NCI-H1930 (cell line): ENCODE measurements around the gene SLC39A6.
"Not testable (repeated sequence)": the region's sequence is repeated elsewhere in the genome, so short reads cannot be mapped to it uniquely, and the experiment has no call there.

Experiments
- DNase-seq, 2 experiments: peaks; one replicate each; lab custom pipeline; 2025; lab: John Stamatoyannopoulos, UW

SLC39A6 gene

DNA sequence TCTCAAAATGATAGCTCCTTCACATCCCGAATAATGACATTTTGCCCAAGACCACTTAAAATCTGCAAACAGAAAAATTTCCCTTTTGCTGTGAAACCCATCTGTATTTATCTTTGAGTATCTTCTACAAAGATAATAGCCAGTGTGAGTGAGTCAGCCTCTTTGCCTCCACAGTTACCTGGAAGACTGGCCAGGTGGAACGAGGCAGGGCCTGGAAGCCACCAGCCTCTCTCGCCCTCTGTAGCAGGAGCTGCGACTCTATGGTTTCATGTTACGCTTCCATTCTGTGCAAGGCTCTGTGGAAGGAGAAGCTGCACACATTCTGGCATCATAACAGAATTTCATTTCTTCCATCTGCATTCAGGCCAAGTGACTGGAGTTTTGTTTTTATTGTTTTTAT lies 10.1 kb upstream of the SLC39A6 start:
- no peak for DNase-seq

DNA sequence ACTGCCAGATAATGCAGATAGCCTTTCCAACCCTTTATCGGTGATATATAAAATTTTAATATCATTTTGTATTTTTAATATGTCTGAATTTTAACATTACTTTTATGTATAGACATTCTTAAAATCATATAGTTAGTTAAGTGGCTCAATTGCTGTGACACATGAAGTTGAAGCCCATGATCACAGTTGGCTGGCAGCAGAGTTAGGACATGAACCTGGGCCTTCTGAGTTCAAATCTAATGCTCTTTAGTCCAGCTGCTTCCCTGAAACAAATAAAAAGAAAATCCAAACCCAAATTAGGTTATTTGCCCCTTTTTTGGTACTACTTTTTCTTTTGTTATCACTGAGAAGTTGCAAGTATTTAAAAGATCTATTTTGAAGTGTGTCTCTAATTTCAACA lies 6.1 kb upstream of the SLC39A6 start:
- no peak for DNase-seq

DNA sequence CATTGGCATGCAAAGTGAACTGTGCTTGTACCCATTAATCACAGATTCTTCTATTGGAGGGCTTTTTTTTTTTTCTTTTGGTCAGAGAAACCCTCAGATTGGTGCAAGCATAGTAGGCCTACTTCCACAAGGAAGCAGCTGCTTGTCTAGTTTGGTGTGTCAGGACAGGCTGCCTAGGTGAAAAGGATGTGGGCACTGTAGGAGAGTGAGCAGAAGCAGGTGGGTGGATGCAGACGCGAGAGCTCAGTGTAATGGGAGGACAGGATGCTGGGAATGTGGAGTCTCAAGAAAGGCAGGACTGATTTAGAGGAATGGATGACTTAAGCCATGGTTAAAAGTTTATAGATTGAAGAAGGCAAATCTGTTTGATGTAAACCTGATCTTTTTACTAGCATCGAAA lies 3.6 kb upstream of the SLC39A6 start:
- DNase-seq = no peak

DNA sequence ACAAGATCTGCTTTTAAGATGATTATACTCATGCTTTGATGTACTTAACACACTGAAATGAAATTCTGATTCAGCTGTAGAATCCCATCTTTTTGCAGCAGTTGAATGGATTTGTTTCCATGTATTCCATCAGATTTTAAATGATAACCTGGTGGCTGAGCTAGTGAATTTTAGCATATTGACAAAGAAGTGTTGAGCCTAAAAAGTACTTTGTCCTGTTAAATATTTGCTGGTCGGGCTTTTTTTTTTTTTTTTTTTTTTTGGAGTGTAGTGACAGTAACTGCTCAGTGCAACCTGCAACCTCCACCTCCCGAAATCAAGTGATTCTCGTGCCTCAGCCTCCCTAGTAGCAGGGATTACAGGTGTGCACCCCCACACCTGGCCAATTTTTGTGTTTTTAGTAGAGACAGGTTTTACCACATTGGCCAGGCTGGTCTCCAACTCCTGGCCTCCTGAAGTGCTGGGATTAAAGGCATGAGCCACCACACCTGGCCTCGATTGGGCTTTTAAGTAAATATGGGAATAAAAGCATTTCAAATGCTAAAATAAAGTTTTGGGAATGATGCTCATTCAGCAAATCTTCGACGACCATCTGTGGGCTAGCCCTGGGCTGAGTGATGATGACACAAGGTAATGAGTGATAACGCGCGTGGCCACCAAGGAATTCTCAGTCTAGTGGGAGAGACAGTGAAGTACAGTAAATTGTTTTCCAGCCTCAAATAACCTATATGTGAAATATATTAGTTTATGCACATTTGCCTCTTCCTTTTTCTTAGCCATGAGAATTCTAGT lies 2.7 kb upstream of the SLC39A6 start:
- DNase-seq = no peak

DNA sequence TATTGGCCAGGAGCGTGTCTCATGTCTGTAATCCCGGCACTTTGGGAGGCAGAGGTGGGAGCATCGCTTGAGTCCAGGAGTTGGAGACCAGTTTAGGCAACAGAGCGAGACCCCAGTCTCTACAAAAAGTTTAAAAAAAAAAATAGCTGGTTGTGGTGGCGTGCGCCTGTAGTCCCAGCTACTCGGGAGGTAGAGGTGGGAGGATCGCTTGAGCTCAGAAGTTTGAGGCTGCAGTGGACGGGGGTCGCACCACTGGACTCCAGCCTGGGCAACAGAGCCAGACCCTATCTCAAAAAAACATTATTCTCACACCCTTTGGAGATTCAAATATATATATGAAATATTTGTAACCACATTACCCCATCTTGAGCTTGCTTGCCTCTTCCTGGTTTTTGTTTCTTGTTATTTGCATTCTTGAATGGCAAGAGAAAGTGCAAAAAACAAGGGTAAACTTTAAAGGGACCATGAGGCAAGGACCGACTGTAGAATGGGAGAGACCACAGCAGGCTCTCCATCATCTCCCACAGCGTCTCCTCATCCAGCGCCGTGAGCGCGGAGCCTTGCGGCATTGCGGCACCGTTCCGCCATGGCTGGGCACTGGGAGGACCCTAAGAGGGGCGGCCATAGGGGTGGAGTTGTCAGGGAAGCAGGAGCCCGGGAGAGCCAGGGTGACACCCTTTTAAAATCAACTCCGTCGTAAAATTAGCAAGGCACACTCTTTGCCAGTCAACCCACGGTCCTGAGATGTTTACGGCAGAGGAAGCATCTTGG lies 1.9 kb upstream of the SLC39A6 start:
- no peak for DNase-seq

DNA sequence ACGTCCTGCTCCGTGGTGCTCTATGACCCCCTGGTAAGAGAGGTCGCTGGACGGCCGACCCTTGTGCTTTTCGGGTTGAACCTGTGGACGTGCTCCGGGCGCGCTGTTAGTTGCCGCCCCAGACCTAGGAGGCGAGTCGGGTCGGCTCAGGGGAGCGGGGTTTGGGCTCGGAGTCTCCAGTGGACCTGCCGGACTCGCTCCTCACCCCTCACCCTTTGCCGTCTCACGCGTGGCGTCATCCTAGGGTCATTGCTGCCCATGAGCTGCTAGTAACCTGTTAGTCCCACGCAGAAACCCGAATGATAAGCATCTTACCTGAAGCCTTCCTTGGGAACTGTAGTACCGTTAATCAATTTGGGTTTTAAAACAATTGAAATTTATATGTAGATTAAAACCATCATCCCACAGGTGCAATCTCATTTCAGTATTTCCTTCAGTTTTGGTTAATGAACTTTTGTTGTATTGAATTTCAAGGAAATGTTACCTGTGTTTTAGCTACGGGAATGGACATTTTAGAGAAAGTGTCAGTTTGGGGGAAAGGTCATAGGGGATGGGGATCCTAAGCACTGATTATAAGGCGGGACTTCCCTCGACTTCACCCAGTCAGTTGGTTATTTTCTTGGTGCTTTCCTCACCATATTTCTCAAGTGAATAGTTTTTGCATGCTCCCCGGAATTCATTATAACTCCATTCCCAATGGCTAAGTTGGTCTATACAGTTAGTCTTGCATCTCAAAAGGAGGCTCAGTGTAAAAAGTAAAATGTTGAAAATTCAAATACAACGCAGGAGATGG lies 1.1 kb upstream of the SLC39A6 start:
- no peak for DNase-seq

DNA sequence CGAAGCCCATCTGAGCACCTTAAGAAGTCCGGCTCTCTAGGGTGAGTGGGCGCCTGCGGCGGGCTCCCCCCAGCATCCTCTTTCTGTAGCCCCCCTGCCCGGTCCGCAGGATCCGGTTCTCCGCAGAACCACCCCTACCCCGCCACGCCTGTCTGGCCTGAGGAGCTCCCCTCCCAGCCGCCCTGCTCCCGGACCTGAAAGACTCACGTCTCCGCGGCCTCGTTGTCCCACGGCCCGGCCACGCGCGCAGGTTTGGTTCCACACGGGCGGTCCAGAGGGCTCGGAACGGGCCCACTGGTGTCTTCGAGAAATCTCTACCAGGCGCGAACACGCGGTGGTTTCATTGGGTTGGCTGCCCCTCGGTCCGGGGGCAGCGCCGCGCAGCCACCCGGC lies 237 bp downstream of the SLC39A6 start:
- no peak for DNase-seq

DNA sequence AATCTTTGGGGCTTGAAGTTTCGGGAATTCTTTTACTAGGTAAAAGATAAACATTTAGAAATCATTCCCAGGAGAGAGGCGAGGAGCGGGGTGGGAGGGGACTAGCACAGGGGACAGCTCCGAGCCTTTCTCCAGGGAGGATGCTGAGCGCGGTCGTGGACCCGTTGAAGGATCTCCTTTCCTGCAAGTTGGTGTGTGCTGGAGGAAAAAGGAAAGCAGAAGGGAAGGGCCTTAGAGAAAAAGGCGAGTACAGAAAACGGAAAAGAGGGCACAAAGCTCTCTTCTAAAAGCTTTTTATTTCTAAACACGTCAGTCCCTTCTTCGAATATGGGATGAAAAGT lies 640 bp downstream of the SLC39A6 start:
- no peak for DNase-seq

DNA sequence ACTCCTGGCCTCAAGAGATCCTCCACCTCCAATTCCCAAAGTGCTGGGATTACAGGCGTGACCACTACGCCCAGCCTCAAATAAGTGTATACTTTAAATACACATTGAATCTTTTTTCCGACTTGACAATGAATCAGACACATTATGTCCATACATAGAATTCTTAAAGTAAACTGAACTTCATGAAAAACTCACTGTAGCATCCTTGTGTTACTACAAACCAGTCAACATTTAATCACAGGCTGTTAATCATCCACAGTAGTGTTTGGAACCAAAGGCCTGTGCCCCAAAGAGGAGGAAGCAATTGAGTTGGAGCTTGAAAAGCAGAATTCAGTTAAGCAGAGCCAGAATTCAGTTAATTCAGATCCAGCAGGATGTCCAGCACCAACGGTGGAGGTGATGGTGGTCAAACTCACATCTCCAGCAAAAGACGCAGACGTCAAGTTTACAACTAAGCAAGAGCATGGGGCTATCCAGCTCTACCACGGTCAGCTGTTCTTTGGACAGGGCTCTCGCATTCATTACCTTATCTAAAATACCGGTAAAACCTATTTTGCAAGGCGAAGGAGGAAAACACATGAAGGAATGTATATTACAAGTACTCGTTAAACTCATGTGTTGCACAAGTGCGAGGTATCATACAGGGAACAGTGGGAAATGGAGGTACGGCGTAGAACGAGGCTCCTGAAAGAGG lies 1.2 kb downstream of the SLC39A6 start:
- no peak for DNase-seq

DNA sequence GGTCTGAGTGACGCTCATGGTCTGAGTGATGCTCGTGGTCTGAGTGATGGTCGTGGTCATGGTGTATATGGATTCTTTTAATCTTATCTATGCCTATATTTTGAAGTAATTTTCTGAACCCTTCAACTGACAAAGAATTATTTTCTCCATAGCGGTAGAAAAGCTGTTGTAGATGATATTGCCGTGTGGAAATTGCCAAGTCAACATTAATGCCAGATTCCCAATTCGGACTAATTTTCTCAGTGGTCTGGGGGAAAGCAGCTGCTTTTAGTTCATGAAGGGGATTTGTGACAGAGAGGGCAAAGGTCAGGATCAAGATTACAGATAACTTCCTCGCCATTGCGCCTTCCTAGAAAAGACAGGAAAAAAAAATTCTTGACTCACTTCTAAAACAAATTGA lies 2.5 kb downstream of the SLC39A6 start:
- DNase-seq = no peak

DNA sequence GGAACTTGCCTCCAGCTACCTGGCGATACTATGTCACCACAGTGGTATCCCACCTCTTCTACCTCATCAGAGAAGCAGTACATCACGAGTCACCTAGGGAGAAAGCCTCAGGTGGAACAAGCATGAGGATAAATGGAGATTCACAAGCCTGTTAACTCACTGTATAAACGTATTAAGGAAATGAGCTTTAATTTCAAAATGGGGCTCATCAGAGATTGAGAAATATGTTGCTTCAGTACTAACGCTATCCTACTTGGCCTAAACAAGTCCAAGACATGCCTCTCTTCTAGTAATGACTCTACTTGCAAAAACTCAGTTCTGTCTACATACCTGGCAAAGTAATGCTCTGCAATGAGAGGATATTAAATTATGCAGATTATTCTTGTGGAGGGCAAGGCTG lies 4.3 kb downstream of the SLC39A6 start:
- no peak for DNase-seq

DNA sequence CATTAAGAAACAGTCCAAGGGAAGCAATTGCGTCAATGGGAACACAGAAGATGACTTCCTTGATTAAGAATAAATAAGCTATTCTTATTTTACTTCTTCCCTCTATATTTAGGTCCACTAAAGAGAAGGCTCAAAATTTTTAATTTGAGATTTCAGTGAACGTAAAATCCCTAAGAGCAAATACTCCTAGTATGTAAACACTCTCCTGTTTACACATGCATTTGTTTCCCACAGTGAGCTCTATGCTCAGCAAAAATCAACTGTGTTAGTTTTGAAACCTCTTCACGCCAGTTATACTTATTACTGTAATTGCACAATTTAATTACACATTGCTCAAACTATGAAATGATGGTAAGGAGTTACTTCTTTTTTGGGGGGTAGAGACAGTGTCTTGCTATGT lies 8.8 kb downstream of the SLC39A6 start:
- DNase-seq = no peak

DNA sequence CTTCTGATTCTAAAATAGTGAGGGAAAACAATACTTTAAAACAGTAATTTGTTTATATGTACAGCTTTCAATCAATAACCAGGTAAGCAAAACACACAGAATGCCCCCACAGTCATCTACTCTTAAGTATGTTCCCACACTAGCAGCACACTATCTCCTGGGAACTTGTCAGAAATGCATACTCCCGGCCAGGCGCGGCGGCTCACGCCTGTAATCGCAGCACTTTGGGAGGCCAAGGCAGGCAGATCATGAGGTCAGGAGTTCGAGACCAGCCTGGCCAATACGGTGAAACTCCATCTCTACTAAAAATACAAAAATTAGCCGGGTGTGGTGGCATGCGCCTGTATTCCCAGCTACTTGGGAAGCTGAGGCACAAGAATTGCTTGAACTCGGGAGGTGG lies 12.4 kb downstream of the SLC39A6 start:
- DNase-seq = not testable (repeated sequence)

DNA sequence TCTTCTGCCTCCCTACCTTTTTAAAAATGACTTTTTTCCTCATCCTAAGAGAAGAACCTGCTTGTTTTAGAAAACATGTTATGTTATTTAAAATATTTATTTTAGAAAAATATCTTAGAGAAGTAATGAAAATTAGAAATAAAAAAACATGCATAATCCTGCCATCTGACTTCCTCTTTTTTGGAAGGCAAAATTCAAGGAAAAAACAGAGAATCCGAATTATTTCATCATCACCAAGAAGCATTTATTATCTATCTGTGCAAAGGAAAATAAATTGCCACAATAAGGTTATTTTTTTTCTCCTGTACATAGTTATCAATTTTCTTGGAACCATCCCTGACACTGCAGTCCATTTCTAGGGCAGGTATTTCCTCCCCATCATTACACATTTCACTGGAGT lies 14.4 kb downstream of the SLC39A6 start:
- DNase-seq = no peak

DNA sequence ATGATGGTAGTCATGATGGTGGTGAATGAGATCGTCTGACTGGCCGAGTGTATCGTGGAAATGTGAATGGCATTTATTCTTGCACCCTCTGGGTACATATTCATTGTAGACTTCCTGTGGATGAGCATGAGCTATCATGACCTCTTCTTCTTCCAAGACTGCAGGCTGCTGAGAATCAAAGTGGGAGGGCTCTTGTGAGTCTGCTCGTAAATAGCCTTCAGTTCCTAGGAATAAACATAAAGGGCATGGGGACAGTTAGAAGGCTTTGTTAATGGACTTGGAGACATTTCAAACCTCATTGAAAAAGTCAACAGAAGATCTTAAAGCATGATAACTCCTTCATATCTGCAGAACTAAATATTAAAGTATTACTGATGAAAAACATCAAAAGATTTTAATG lies 14.9 kb downstream of the SLC39A6 start:
- DNase-seq = no peak

DNA sequence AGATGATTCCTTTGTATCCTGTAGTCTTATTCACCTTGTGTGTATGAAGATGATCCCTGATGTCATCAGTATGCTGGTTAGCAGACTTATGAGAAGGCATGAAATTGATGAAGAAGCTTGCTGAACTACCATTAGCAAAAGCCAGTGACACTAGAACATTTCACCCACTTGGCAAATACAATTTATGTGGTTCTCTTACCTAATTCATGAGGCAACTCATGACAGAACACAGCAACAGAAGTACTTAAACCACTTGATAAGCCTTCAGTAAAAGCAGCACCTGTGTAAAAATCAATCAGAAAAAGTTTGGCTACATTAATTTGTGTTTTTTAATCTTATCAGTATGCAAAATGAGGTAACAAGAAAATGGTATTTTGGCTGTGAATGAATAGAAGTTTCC lies 16.8 kb downstream of the SLC39A6 start:
- DNase-seq = no peak

DNA sequence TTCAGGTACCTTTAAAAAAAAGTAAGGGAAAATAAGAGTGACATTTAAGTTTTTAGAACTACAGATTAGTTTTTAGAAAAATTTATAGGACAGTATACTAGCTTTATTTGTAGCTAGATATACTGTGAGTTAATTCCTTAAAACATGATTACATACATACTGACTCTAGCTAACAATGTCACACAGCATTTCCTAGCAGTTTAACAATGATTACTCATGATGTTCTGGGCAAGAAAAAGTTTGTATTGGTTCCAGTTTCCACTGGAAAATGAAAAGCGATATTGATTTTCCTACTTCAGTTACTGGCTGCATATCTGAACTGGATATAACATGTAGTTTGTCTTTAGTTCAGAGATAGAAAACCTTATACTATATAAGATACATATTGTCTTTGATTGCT lies 19.4 kb downstream of the SLC39A6 start:
- DNase-seq = no peak

DNA sequence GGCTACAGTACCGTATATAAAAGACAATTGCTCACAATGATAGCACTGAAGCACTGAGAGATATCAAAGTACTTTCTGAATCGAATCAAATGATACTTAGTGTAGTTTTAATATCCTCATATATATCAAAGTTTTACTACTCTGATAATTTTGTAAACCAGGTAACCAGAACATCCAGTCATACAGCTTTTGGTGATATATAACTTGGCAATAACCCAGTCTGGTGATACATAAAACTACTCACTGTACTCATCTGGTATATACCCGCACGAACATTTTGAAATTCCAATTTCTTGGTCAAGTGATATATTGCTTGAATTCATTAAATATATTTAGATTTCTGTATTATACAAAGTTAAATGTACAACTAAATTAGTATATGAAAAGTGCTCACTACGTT lies 20.5 kb downstream of the SLC39A6 start:
- no peak for DNase-seq

DNA sequence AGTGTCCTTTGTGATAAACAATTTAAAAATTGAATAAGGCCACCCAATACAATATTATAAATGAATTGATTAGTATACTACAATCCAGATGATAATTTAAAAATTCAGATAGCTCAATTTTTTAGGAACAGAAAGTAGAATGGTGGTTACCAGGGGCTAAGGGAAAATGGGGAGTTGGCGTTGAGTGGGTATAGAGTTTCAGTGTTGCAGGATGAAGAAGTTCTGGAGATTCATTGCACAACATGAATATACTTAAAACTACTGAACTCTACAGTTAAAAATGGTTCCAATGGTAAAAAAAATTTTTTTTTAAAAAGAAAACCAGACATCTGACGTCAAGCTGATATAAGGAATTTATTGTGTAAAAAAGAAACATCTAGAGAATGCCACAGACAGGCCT lies 20.9 kb downstream of the SLC39A6 start:
- DNase-seq = no peak

DNA sequence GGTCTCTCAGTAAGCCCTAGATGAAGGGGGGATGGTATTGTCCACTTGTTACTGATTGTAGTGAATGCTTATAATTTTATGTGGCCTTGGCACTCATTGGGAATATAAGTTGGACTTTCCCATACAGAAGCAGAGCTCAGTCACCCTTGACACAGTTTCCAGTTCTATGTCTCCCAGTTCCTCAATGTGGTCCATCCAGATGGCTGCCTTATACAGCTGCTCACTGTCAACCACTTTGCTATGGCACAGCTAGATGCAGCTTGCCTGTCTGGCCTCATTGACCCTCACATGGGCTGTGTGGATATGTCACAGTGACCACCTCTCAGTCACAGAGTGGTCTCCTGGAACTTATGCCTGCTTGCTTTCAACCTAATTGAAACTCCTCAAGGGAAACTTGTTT lies 21.7 kb downstream of the SLC39A6 start:
- no peak for DNase-seq

DNA sequence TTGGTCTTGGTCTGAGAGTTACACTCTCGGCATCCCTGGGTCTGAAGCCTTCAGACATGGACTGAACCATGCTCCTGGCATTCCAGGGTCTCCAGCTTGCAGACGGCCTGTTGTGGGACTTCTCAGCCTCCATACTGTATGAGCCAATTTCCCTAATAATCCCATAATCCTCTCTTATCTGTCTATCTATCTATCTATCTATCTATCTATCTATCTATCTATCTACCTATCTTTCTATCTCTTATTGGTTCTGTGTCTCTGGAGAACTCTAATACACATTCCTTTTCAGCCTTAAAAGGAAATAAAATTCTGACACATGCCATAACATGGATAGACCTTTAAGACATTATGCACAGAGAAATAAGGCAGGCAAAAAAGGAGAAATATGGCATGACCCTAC lies 24.4 kb downstream of the SLC39A6 start:
- no peak for DNase-seq

DNA sequence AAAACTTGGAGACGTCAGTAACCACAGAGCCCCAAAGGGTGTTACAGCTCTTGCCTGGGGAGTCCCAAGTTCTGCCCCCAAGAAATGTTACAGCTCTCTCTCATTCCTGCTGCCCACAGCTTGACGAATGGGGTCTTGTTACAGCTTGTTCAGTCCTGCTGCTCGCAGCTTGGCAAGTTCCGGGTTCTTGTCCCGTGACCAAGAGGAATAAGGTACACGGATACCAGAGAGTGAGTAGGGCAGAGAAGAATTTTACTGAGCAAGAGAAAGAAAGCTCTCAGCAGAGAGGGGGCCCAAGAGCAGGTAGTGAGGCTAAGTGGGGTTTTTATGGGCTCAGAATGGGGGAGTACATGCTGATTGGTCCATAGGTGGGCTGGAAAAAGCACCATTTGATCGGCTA lies 27.2 kb downstream of the SLC39A6 start:
- DNase-seq = no peak
